SK-N-MC (cell line): Measurements from ENCODE around the gene DNAH17.
"Not testable (repeated sequence)": the region's sequence is repeated elsewhere in the genome, so short reads cannot be mapped to it uniquely, and the experiment has no call there.

Experiments used
- EZH2 ChIP-seq: fragments of 200-600 bp; sonication (generic); IDR thresholded peaks from one replicate; pipeline ENCODE4 v1.6.1; 2017; ENCODE audit warnings: antibody characterized with exemption
- POLR2AphosphoS5 ChIP-seq: IDR thresholded peaks from 2 replicates; pipeline ENCODE4 v1.6.1; 2012; ENCODE audit warnings: mild to moderate bottlenecking, low read depth, low read length, borderline replicate concordance

GRCh38 chr17:78466109-78466785 is 110.9 kb downstream of the DNAH17 start:
- TF ChIP-seq POLR2AphosphoS5, EZH2: not testable (repeated sequence)
